Progenitor cell of endocrine pancreas (in vitro differentiated cells): ENCODE measurements around the gene SPP2. TPM values are rescaled to one million over a fixed set of nuclear protein-coding genes. Genes with fewer than 3 reads are reported as not detected.

ENCODE experiments used
- DNase-seq: peaks from one replicate; pipeline ENCODE4 v3.0.0; 2021; ENCODE audit warnings: low spot score; ENCODE audit not compliant: unreplicated experiment
- H3K27ac Mint-ChIP-seq: 2 replicates; pipeline ENCODE4 v1.8.0; 2021; ENCODE audit warnings: mild to moderate bottlenecking, moderate library complexity, mixed read lengths
- H3K27me3 Mint-ChIP-seq: 2 replicates; pipeline ENCODE4 v1.8.0; 2021; ENCODE audit warnings: mixed read lengths
- H3K36me3 Mint-ChIP-seq: 2 replicates; pipeline ENCODE4 v1.8.0; 2022; ENCODE audit warnings: mixed read lengths; ENCODE audit not compliant: insufficient read depth
- H3K4me1 Mint-ChIP-seq: 2 replicates; pipeline ENCODE4 v1.8.0; 2021; ENCODE audit warnings: low read depth, mixed read lengths
- H3K4me3 Mint-ChIP-seq: 2 replicates; pipeline ENCODE4 v1.8.0; 2021; ENCODE audit warnings: low read depth, mild to moderate bottlenecking, moderate library complexity, mixed read lengths
- H3K9me3 Mint-ChIP-seq: 2 replicates; pipeline ENCODE4 v1.8.0; 2021; ENCODE audit warnings: low read depth, mixed read lengths
- CTCF ChIP-seq: fragments of 200-600 bp; sonication (generic); IDR thresholded peaks from one replicate; pipeline ENCODE4 v1.5.0; 2021; ENCODE audit warnings: antibody characterized with exemption, mild to moderate bottlenecking; ENCODE audit not compliant: unreplicated experiment
- total RNA-seq: library from RNA; stranded (reverse); gene quantifications from 2 replicates; pipeline ENCODE4 v1.2.1, GENCODE V29; 2021

Gene SPP2
- total RNA-seq, 1 donor from 2014 or later, result not detected

DNA sequence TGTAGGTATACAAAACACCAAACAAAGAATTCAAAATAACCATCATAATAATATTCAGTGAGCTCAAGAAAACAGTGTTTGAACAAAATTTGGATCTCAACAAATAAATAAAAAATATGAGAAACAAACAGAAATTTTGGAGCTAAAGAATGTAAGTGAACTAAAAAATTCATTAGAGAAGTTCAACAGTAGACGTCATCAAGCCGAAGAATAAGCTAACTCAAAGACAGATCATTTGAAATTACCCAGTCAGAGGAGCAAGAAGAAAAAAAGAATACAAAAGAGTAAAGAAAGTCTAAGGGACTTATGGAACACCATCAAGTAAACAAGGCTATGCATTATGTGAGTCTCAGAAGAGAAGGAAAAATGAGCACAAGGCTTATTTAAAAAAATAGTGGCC, 16.6 kb upstream of the SPP2 start:
- DNase-seq, result no peak
- no peak for TF ChIP-seq CTCF
- Mint-ChIP-seq H3K36me3 (peaks cover 3% of the 10 kb centered on the region), H3K27me3 (peaks cover 20% of the 10 kb centered on the region), H3K4me3 (no peak overlapping the region), H3K4me1 (no peaks in the 10 kb centered on the region), H3K27ac (no peak overlapping the region), H3K9me3 (peaks cover 5% of the 10 kb centered on the region)

- H3K9me3 Mint-ChIP-seq, result peaks cover 5% of the 10 kb centered on the region
- no peak for TF ChIP-seq CTCF
- peaks cover 26% of the 10 kb centered on the region for H3K27me3 Mint-ChIP-seq
- H3K4me3 Mint-ChIP-seq, result no peak overlapping the region
- H3K36me3 Mint-ChIP-seq, result peaks cover 3% of the 10 kb centered on the region
- DNase-seq, result no peak
- no peak overlapping the region for H3K27ac Mint-ChIP-seq
- no peaks in the 10 kb centered on the region for H3K4me1 Mint-ChIP-seq
These were observed 12.3 kb upstream of the SPP2 start for GRCh38 chr2:234038076-234038802.

- H3K9me3 Mint-ChIP-seq, result no peaks in the 10 kb centered on the region
- no peak for DNase-seq
- H3K27ac Mint-ChIP-seq, result no peak overlapping the region
- no peak overlapping the region for H3K4me3 Mint-ChIP-seq
- H3K4me1 Mint-ChIP-seq, result no peaks in the 10 kb centered on the region
- no peak for TF ChIP-seq CTCF
- no peaks in the 10 kb centered on the region for H3K36me3 Mint-ChIP-seq
- peaks cover 39% of the 10 kb centered on the region for H3K27me3 Mint-ChIP-seq
These were observed 6.3 kb upstream of the SPP2 start for GRCh38 chr2:234044157-234044556.

DNA sequence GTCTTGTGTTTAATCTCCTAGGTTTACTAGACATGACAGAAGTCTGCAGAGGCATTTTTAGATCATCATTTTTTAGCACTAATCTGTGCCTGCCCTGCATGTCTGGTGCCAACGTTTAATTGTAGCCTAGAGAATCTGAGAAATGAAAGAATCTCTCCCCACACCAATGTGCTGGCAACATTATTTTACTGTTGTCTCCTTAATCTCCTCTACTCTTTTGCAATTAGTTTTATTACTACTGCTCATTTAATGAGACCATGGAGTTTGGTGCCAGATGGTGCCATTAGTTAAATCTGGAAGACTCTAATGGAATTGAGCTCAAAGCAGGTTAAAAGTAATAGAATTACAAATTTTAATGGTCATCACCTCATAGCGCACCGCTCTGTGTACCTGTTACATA, 4.0 kb upstream of the SPP2 start:
- no peaks in the 10 kb centered on the region for H3K4me1 Mint-ChIP-seq
- no peaks in the 10 kb centered on the region for H3K36me3 Mint-ChIP-seq
- H3K4me3 Mint-ChIP-seq, result no peak overlapping the region
- no peak overlapping the region for H3K27ac Mint-ChIP-seq
- H3K9me3 Mint-ChIP-seq, result no peaks in the 10 kb centered on the region
- H3K27me3 Mint-ChIP-seq, result peaks cover 37% of the 10 kb centered on the region
- TF ChIP-seq CTCF, result no peak
- no peak for DNase-seq

- no peaks in the 10 kb centered on the region for H3K4me1 Mint-ChIP-seq
- H3K27ac Mint-ChIP-seq, result no peak overlapping the region
- H3K27me3 Mint-ChIP-seq, result peaks cover 36% of the 10 kb centered on the region
- DNase-seq, result no peak
- TF ChIP-seq CTCF, result no peak
- no peaks in the 10 kb centered on the region for H3K36me3 Mint-ChIP-seq
- H3K9me3 Mint-ChIP-seq, result no peaks in the 10 kb centered on the region
- H3K4me3 Mint-ChIP-seq, result no peak overlapping the region
These were observed 3.1 kb upstream of the SPP2 start for GRCh38 chr2:234047361-234047760.
